ENCODE measurements around the gene SMAD6. TPM values are rescaled to one million over a fixed set of nuclear protein-coding genes. Genes with fewer than 3 reads are reported as not detected.

Gene SMAD6
- polyA plus RNA-seq, 1 donor from 2014 or later, result 0.16 TPM

GRCh38 chr15:66825139-66825538 is 123.1 kb downstream of the SMAD6 start:
- no peak overlapping the region for H3K27ac ChIP-seq (ENCODE audit: low read length)
- H3K9me3 ChIP-seq (ENCODE audit: low read length), result no peaks in the 10 kb centered on the region
- no peak overlapping the region for H3K4me3 ChIP-seq (ENCODE audit: low read length)
- no peak overlapping the region for H2AFZ ChIP-seq (ENCODE audit: low read depth, low read length)
- no peak overlapping the region for H3K9ac ChIP-seq (ENCODE audit: low read length)
- H3F3A ChIP-seq (ENCODE audit: insufficient read depth, low read length, poor library complexity, severe bottlenecking), result no peaks in the 10 kb centered on the region
- no peak overlapping the region for H3K4me2 ChIP-seq (ENCODE audit: low read length)
- H4K20me1 ChIP-seq (ENCODE audit: insufficient read depth), result no peaks in the 10 kb centered on the region
- H3K36me3 ChIP-seq (ENCODE audit: insufficient read depth, low read length), result no peaks in the 10 kb centered on the region
- H3K9me2 ChIP-seq (ENCODE audit: insufficient read depth, low read length), result no peaks in the 10 kb centered on the region
- no peaks in the 10 kb centered on the region for H3K79me2 ChIP-seq (replicated peaks; ENCODE audit: insufficient read depth, low read length)
- no peaks in the 10 kb centered on the region for H3K27me3 ChIP-seq (ENCODE audit: insufficient read depth, low read depth, low read length)
- TF ChIP-seq POLR2AphosphoS5 (IDR thresholded peaks at IDR 0.05) (no peak), SMC3 (conservative IDR thresholded peaks at IDR 0.05; ENCODE audit: poor library complexity) (no peak), TAF1 (IDR thresholded peaks at IDR 0.05; ENCODE audit: low read depth) (no peak), EZH2 (IDR thresholded peaks at IDR 0.05; ENCODE audit: borderline replicate concordance, insufficient read depth, low read length, poor library complexity, severe bottlenecking) (no peak), REST (IDR thresholded peaks at IDR 0.05; ENCODE audit: borderline replicate concordance) (no peak), MXI1 (conservative IDR thresholded peaks at IDR 0.05; ENCODE audit: poor library complexity, severe bottlenecking) (no peak), EP300 (conservative IDR thresholded peaks at IDR 0.05; ENCODE audit: poor library complexity, severe bottlenecking) (no peak), RAD21 (conservative IDR thresholded peaks at IDR 0.05) (no peak)
- TF ChIP-seq, protein P1, sequence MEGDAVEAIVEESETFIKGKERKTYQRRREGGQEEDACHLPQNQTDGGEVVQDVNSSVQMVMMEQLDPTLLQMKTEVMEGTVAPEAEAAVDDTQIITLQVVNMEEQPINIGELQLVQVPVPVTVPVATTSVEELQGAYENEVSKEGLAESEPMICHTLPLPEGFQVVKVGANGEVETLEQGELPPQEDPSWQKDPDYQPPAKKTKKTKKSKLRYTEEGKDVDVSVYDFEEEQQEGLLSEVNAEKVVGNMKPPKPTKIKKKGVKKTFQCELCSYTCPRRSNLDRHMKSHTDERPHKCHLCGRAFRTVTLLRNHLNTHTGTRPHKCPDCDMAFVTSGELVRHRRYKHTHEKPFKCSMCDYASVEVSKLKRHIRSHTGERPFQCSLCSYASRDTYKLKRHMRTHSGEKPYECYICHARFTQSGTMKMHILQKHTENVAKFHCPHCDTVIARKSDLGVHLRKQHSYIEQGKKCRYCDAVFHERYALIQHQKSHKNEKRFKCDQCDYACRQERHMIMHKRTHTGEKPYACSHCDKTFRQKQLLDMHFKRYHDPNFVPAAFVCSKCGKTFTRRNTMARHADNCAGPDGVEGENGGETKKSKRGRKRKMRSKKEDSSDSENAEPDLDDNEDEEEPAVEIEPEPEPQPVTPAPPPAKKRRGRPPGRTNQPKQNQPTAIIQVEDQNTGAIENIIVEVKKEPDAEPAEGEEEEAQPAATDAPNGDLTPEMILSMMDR (IDR thresholded peaks at IDR 0.05; ENCODE audit: poor library complexity, severe bottlenecking), result no peak

GRCh38 chr15:66825731-66826130 is 123.7 kb downstream of the SMAD6 start:
- no peaks in the 10 kb centered on the region for H4K20me1 ChIP-seq (ENCODE audit: insufficient read depth)
- no peaks in the 10 kb centered on the region for H3K36me3 ChIP-seq (ENCODE audit: insufficient read depth, low read length)
- no peak overlapping the region for H3K4me2 ChIP-seq (ENCODE audit: low read length)
- H3K27ac ChIP-seq (ENCODE audit: low read length), result no peak overlapping the region
- H3K9me3 ChIP-seq (ENCODE audit: low read length), result no peaks in the 10 kb centered on the region
- H3K9me2 ChIP-seq (ENCODE audit: insufficient read depth, low read length), result no peaks in the 10 kb centered on the region
- H3F3A ChIP-seq (ENCODE audit: insufficient read depth, low read length, poor library complexity, severe bottlenecking), result no peaks in the 10 kb centered on the region
- H3K79me2 ChIP-seq (replicated peaks; ENCODE audit: insufficient read depth, low read length), result no peaks in the 10 kb centered on the region
- H2AFZ ChIP-seq (ENCODE audit: low read depth, low read length), result no peak overlapping the region
- no peak overlapping the region for H3K9ac ChIP-seq (ENCODE audit: low read length)
- H3K4me3 ChIP-seq (ENCODE audit: low read length), result no peak overlapping the region
- H3K27me3 ChIP-seq (ENCODE audit: insufficient read depth, low read depth, low read length), result no peaks in the 10 kb centered on the region
- TF ChIP-seq REST (IDR thresholded peaks at IDR 0.05; ENCODE audit: borderline replicate concordance) (no peak), POLR2AphosphoS5 (IDR thresholded peaks at IDR 0.05) (no peak), EP300 (conservative IDR thresholded peaks at IDR 0.05; ENCODE audit: poor library complexity, severe bottlenecking) (no peak), TAF1 (IDR thresholded peaks at IDR 0.05; ENCODE audit: low read depth) (no peak), EZH2 (IDR thresholded peaks at IDR 0.05; ENCODE audit: borderline replicate concordance, insufficient read depth, low read length, poor library complexity, severe bottlenecking) (no peak), SMC3 (conservative IDR thresholded peaks at IDR 0.05; ENCODE audit: poor library complexity) (no peak), RAD21 (conservative IDR thresholded peaks at IDR 0.05) (no peak), MXI1 (conservative IDR thresholded peaks at IDR 0.05; ENCODE audit: poor library complexity, severe bottlenecking) (no peak)
- TF ChIP-seq, protein P1 (IDR thresholded peaks at IDR 0.05; ENCODE audit: poor library complexity, severe bottlenecking), result no peak

Data from neural cell (in vitro differentiated cells).